ENCODE data around the gene LRRC10.

The LRRC10 gene

GRCh38 chr12:69602954-69603353 is 7.8 kb downstream of the LRRC10 start:
- DNase-seq (ENCODE audit: low read depth): no peak

GRCh38 chr12:69601962-69602685 is 8.6 kb downstream of the LRRC10 start:
- no peak for TF ChIP-seq CTCF (conservative IDR thresholded peaks at IDR 0.05; ENCODE audit: low read depth, low read length)
- no peak for DNase-seq (ENCODE audit: low read depth)

More at GRCh38 chr12:69602954-69603353, 7.8 kb downstream of the LRRC10 start:
- H3K4me3 ChIP-seq (ENCODE audit: low read length): no peak overlapping the region
- TF ChIP-seq CTCF (conservative IDR thresholded peaks at IDR 0.05; ENCODE audit: low read depth, low read length): peak; percentile 6

GRCh38 chr12:69600804-69601203 is 9.9 kb downstream of the LRRC10 start:
- no peak overlapping the region for H3K4me3 ChIP-seq (ENCODE audit: low read length)
- DNase-seq (ENCODE audit: low read depth): no peak
- no peak for TF ChIP-seq CTCF (conservative IDR thresholded peaks at IDR 0.05; ENCODE audit: low read depth, low read length)

More at GRCh38 chr12:69601962-69602685, 8.6 kb downstream of the LRRC10 start:
- H3K4me3 ChIP-seq (ENCODE audit: low read length): no peak overlapping the region

GRCh38 chr12:69598174-69598753 is 12.4 kb downstream of the LRRC10 start:
- TF ChIP-seq CTCF (conservative IDR thresholded peaks at IDR 0.05; ENCODE audit: low read depth, low read length): no peak
- H3K4me3 ChIP-seq (ENCODE audit: low read length): no peak overlapping the region

GRCh38 chr12:69595689-69596088 is 15.0 kb downstream of the LRRC10 start:
- no peak overlapping the region for H3K4me3 ChIP-seq (ENCODE audit: low read length)
- TF ChIP-seq CTCF (conservative IDR thresholded peaks at IDR 0.05; ENCODE audit: low read depth, low read length): no peak
- no peak for DNase-seq (ENCODE audit: low read depth)

More at GRCh38 chr12:69598174-69598753, 12.4 kb downstream of the LRRC10 start:
- DNase-seq (ENCODE audit: low read depth): no peak

GRCh38 chr12:69589082-69589481 is 21.6 kb downstream of the LRRC10 start:
- no peak for DNase-seq (ENCODE audit: low read depth)
- no peak for TF ChIP-seq CTCF (conservative IDR thresholded peaks at IDR 0.05; ENCODE audit: low read depth, low read length)
- H3K4me3 ChIP-seq (ENCODE audit: low read length): no peak overlapping the region

- DNase-seq (ENCODE audit: low read depth): no peak
- TF ChIP-seq CTCF (conservative IDR thresholded peaks at IDR 0.05; ENCODE audit: low read depth, low read length): no peak
- H3K4me3 ChIP-seq (ENCODE audit: low read length): no peak overlapping the region
Observed at GRCh38 chr12:69588527-69588926, 22.2 kb downstream of the LRRC10 start.
